T-helper 17 cell (primary cell): Measurements from ENCODE around the gene KDM2B. TPM values are rescaled to one million over a fixed set of nuclear protein-coding genes. Genes with fewer than 3 reads are reported as not detected.

ENCODE experiments used
- ATAC-seq: fragments of 150-1000 bp; cut with Tn5 transposase; 2 replicates; pipeline ENCODE4 v1.10.0; 2021; ENCODE audit warnings: mild to moderate bottlenecking, moderate library complexity
- DNase-seq, 3 donors: peaks; one replicate each; pipeline versions ENCODE4 v3.0.0 to v3.0.0-alpha.2; 2020 to 2021
- H3K9me3 ChIP-seq: one replicate; pipeline ENCODE4 v1.7.0; 2013; ENCODE audit warnings: low read length, mild to moderate bottlenecking; ENCODE audit not compliant: control insufficient read depth, poor library complexity, severe bottlenecking
- H3K27ac Mint-ChIP-seq: one replicate; pipeline ENCODE4 v1.8.0; 2022; ENCODE audit warnings: mild to moderate bottlenecking, moderate library complexity, mixed read lengths
- H3K27me3 Mint-ChIP-seq: one replicate; pipeline ENCODE4 v1.8.0; 2022; ENCODE audit warnings: mixed read lengths
- H3K36me3 Mint-ChIP-seq: one replicate; pipeline ENCODE4 v1.8.0; 2022; ENCODE audit warnings: low read depth, mixed read lengths
- H3K4me1 Mint-ChIP-seq: one replicate; pipeline ENCODE4 v1.8.0; 2022; ENCODE audit warnings: mild to moderate bottlenecking, mixed read lengths
- H3K4me3 Mint-ChIP-seq: one replicate; pipeline ENCODE4 v1.8.0; 2022; ENCODE audit warnings: mild to moderate bottlenecking, moderate library complexity, mixed read lengths
- total RNA-seq, 4 donors: library from RNA in 2 of 4; stranded (reverse) in 2 of 4; gene quantifications; one replicate each; pipeline ENCODE4 v1.2.3 and lab custom pipeline; 2022 to 2026

Gene KDM2B
- total RNA-seq (10 to 100 TPM; 87.6 to 94.0 TPM), total RNA-seq (lab: John Stamatoyannopoulos, UW) (100 to 113 reads per million in 2 donors)

- H3K4me3 Mint-ChIP-seq, result peak within 1 kb of the TSS; percentile 93
These were observed at the start of gene KDM2B for GRCh38 chr12:121580959-121581685. Gene KDM2B (minus strand): TSS chr12:121581023. CDS start chr12:121580911, 112 bp downstream.

GRCh38 chr12:121628536-121628935 is 47.7 kb upstream of the KDM2B start:
- H3K4me3 Mint-ChIP-seq, result peak overlapping the region; percentile 95
- peaks cover 46% of the 10 kb centered on the region for H3K4me1 Mint-ChIP-seq
- no peak for ATAC-seq

More at GRCh38 chr12:121580959-121581685, at the start of gene KDM2B:
- DNase-seq, result no peak
- Mint-ChIP-seq H3K27ac (peak within 1 kb of the TSS; percentile 98), H3K36me3 (no peaks in the 10 kb centered on the region), H3K4me1 (peaks cover 30% of the 10 kb centered on the region), H3K27me3 (no peaks in the 10 kb centered on the region)
- peak; percentile 35 for ATAC-seq
- no peaks in the 10 kb centered on the region for H3K9me3 ChIP-seq

GRCh38 chr12:121628037-121628436 is 47.2 kb upstream of the KDM2B start:
- Mint-ChIP-seq H3K27ac (peak overlapping the region; percentile 96), H3K4me3 (peak overlapping the region; percentile 95), H3K4me1 (peaks cover 46% of the 10 kb centered on the region), H3K27me3 (no peaks in the 10 kb centered on the region), H3K36me3 (peaks cover 5% of the 10 kb centered on the region)
- no peak for DNase-seq
- ATAC-seq, result no peak
- no peaks in the 10 kb centered on the region for H3K9me3 ChIP-seq

More at GRCh38 chr12:121628536-121628935, 47.7 kb upstream of the KDM2B start:
- Mint-ChIP-seq H3K36me3 (peaks cover 5% of the 10 kb centered on the region), H3K27ac (peak overlapping the region; percentile 96), H3K27me3 (no peaks in the 10 kb centered on the region)
- no peaks in the 10 kb centered on the region for H3K9me3 ChIP-seq
- DNase-seq, result no peak

GRCh38 chr12:121626853-121627640 is 46.2 kb upstream of the KDM2B start:
- peak; percentile 62 to 82 (median 64) for DNase-seq
- Mint-ChIP-seq H3K4me1 (peaks cover 38% of the 10 kb centered on the region), H3K27ac (peak overlapping the region; percentile 96), H3K4me3 (peak overlapping the region; percentile 95), H3K27me3 (no peaks in the 10 kb centered on the region), H3K36me3 (peaks cover 5% of the 10 kb centered on the region)
- no peaks in the 10 kb centered on the region for H3K9me3 ChIP-seq
- ATAC-seq, result peak; percentile 51

GRCh38 chr12:121626087-121626852 is 45.4 kb upstream of the KDM2B start, which contains the start of gene ORAI1:
Gene ORAI1 (plus strand): TSS chr12:121626530.
- Mint-ChIP-seq H3K36me3 (peaks cover 2% of the 10 kb centered on the region), H3K27me3 (no peaks in the 10 kb centered on the region), H3K27ac (peak within 1 kb of the TSS; percentile 96), H3K4me3 (peak within 1 kb of the TSS; percentile 95), H3K4me1 (peaks cover 34% of the 10 kb centered on the region)
- DNase-seq (peak; percentile 93 to 98 (median 94)), ATAC-seq (peak; percentile 82)
- H3K9me3 ChIP-seq, result no peaks in the 10 kb centered on the region

GRCh38 chr12:121620333-121620891 is 39.6 kb upstream of the KDM2B start:
- no peak overlapping the region for H3K27ac Mint-ChIP-seq
- H3K4me3 Mint-ChIP-seq, result no peak overlapping the region
- H3K4me1 Mint-ChIP-seq, result peaks cover 10% of the 10 kb centered on the region
- ATAC-seq, result no peak
- H3K9me3 ChIP-seq, result no peaks in the 10 kb centered on the region
- H3K27me3 Mint-ChIP-seq, result no peaks in the 10 kb centered on the region
- H3K36me3 Mint-ChIP-seq, result no peaks in the 10 kb centered on the region
- DNase-seq, result no peak

- no peak overlapping the region for H3K27ac Mint-ChIP-seq
- peaks cover 13% of the 10 kb centered on the region for H3K4me1 Mint-ChIP-seq
- DNase-seq (no peak), ATAC-seq (no peak)
- no peaks in the 10 kb centered on the region for H3K9me3 ChIP-seq
- H3K27me3 Mint-ChIP-seq, result no peaks in the 10 kb centered on the region
- H3K36me3 Mint-ChIP-seq, result no peaks in the 10 kb centered on the region
- H3K4me3 Mint-ChIP-seq, result no peak overlapping the region
These were observed 37.9 kb upstream of the KDM2B start for GRCh38 chr12:121618659-121619233.

- Mint-ChIP-seq H3K27me3 (no peaks in the 10 kb centered on the region), H3K4me1 (peaks cover 17% of the 10 kb centered on the region), H3K4me3 (peak overlapping the region; percentile 25), H3K27ac (peak overlapping the region; percentile 75), H3K36me3 (no peaks in the 10 kb centered on the region)
- peak; percentile 70 for ATAC-seq
- H3K9me3 ChIP-seq, result no peaks in the 10 kb centered on the region
- DNase-seq, result no peak
These were observed 34.1 kb upstream of the KDM2B start for GRCh38 chr12:121614872-121615467.

- DNase-seq, result no peak
- no peak overlapping the region for H3K4me3 Mint-ChIP-seq
- H3K27ac Mint-ChIP-seq, result peak overlapping the region; percentile 73
- H3K9me3 ChIP-seq, result no peaks in the 10 kb centered on the region
- no peaks in the 10 kb centered on the region for H3K27me3 Mint-ChIP-seq
- peaks cover 2% of the 10 kb centered on the region for H3K36me3 Mint-ChIP-seq
- no peak for ATAC-seq
- peaks cover 18% of the 10 kb centered on the region for H3K4me1 Mint-ChIP-seq
These were observed 32.6 kb upstream of the KDM2B start for GRCh38 chr12:121613462-121613861.

GRCh38 chr12:121611306-121611705 is 30.5 kb upstream of the KDM2B start:
- H3K9me3 ChIP-seq, result no peaks in the 10 kb centered on the region
- peak; percentile 54 for ATAC-seq
- H3K4me3 Mint-ChIP-seq, result no peak overlapping the region
- no peaks in the 10 kb centered on the region for H3K27me3 Mint-ChIP-seq
- peaks cover 18% of the 10 kb centered on the region for H3K4me1 Mint-ChIP-seq
- H3K27ac Mint-ChIP-seq, result peak overlapping the region; percentile 21
- H3K36me3 Mint-ChIP-seq, result peaks cover 2% of the 10 kb centered on the region
- no peak for DNase-seq

GRCh38 chr12:121610239-121611149 is 29.7 kb upstream of the KDM2B start:
- H3K36me3 Mint-ChIP-seq, result peaks cover 2% of the 10 kb centered on the region
- H3K9me3 ChIP-seq, result no peaks in the 10 kb centered on the region
- H3K4me3 Mint-ChIP-seq, result no peak overlapping the region
- H3K27me3 Mint-ChIP-seq, result no peaks in the 10 kb centered on the region
- ATAC-seq (no peak), DNase-seq (no peak)
- H3K27ac Mint-ChIP-seq, result no peak overlapping the region
- peaks cover 16% of the 10 kb centered on the region for H3K4me1 Mint-ChIP-seq
